Suprapubic skin (tissue), 4 donors: ENCODE data around the gene HNRNPUL2. TPM values are rescaled to one million over a fixed set of nuclear protein-coding genes. Genes with fewer than 3 reads are reported as not detected.
A peak's percentile ranks its signal among the peaks of the same experiment; 100 is the strongest.

Experiments
- DNase-seq, 2 donors: peaks; one replicate each; pipeline ENCODE4 v3.0.0-alpha.2; 2019; ENCODE audit warnings: low spot score in 2 of 2
- H3K27ac ChIP-seq: fragments of 200-600 bp; sonication (generic); one replicate; pipeline ENCODE4 v1.5.1; 2019
- H3K27me3 ChIP-seq: fragments of 200-600 bp; sonication (generic); one replicate; pipeline ENCODE4 v1.5.1; 2019
- H3K36me3 ChIP-seq: fragments of 200-600 bp; sonication (generic); one replicate; pipeline ENCODE4 v1.5.1; 2019
- H3K4me1 ChIP-seq: fragments of 200-600 bp; sonication (generic); one replicate; pipeline ENCODE4 v1.5.1; 2019
- H3K4me3 ChIP-seq: fragments of 200-600 bp; sonication (generic); one replicate; pipeline ENCODE4 v1.5.1; 2019; ENCODE audit warnings: mild to moderate bottlenecking
- H3K9me3 ChIP-seq: fragments of 200-600 bp; sonication (generic); one replicate; pipeline ENCODE4 v1.5.1; 2019
- CTCF ChIP-seq, 2 donors: fragments of 200-600 bp in 1 of 2; fragments of 450-650 bp in 1 of 2; sonication (generic) in 1 of 2; IDR thresholded peaks; one replicate each; pipeline ENCODE4 v1.5.1; 2016 to 2019; ENCODE audit warnings: antibody characterized with exemption in 2 of 2, mild to moderate bottlenecking in 1 of 2, moderate library complexity in 1 of 2
- EP300 ChIP-seq: sonication (generic); formaldehyde crosslinking; IDR thresholded peaks from one replicate; pipeline ENCODE4 v1.6.1; 2017; ENCODE audit warnings: antibody characterized with exemption
- POLR2A ChIP-seq, 2 donors: fragments of 450-650 bp; IDR thresholded peaks; one replicate each; pipeline ENCODE4 v1.6.1; 2017; ENCODE audit warnings: antibody characterized with exemption in 2 of 2, mild to moderate bottlenecking in 2 of 2, moderate library complexity in 2 of 2
- POLR2AphosphoS5 ChIP-seq, 3 donors: sonication (generic); formaldehyde crosslinking; IDR thresholded peaks; one replicate each; pipeline ENCODE4 v1.6.1; 2017; ENCODE audit warnings: antibody characterized with exemption in 3 of 3
- WGBS: methylation state at CpG from one replicate; pipeline ENCODE4 v1.1.5; 2018; 5-methylcytosine and 5-hydroxymethylcytosine counted together
- total RNA-seq, 4 donors: library from RNA; depleted of rRNA; stranded (reverse); fragments of >200 nt; gene quantifications; one replicate each; pipeline ENCODE4 v1.1.0, GENCODE V29; 2016

HNRNPUL2 gene
- total RNA-seq, 4 donors from 2014 or later: 21.1 to 51.5 (median 33.6) TPM

GRCh38 chr11:62724171-62724570 lies 3.1 kb downstream of the HNRNPUL2 start:
- TF ChIP-seq POLR2A (IDR thresholded peaks at IDR 0.05) (no peak), EP300 (no peak), CTCF (IDR thresholded peaks at IDR 0.05) (no peak), POLR2AphosphoS5 (IDR thresholded peaks at IDR 0.05) (no peak)
- H3K27me3 ChIP-seq: no peaks in the 10 kb centered on the region
- peak overlapping the region; percentile 95 for H3K4me3 ChIP-seq
- H3K4me1 ChIP-seq: peaks cover 40% of the 10 kb centered on the region
- peak in 1 of 2 donors; percentile 31 for DNase-seq
- peaks cover 50% of the 10 kb centered on the region for H3K36me3 ChIP-seq
- no peaks in the 10 kb centered on the region for H3K9me3 ChIP-seq
- WGBS: 22% methylated on average over 8 of the region's 8 CpGs
- H3K27ac ChIP-seq: no peak overlapping the region

- peaks cover 49% of the 10 kb centered on the region for H3K4me1 ChIP-seq
- no peaks in the 10 kb centered on the region for H3K27me3 ChIP-seq
- no peak overlapping the region for H3K4me3 ChIP-seq
- peaks cover 72% of the 10 kb centered on the region for H3K36me3 ChIP-seq
- TF ChIP-seq EP300 (no peak), POLR2A (IDR thresholded peaks at IDR 0.05) (no peak), POLR2AphosphoS5 (IDR thresholded peaks at IDR 0.05) (no peak), CTCF (IDR thresholded peaks at IDR 0.05) (no peak)
- H3K9me3 ChIP-seq: no peaks in the 10 kb centered on the region
- DNase-seq: no peak
- H3K27ac ChIP-seq: no peak overlapping the region
- 74% methylated on average over 7 of the region's 7 CpGs for WGBS
Measured at GRCh38 chr11:62721994-62722393, 5.3 kb downstream of the HNRNPUL2 start.

- H3K4me3 ChIP-seq: no peak overlapping the region
- H3K4me1 ChIP-seq: peaks cover 31% of the 10 kb centered on the region
- H3K27me3 ChIP-seq: no peaks in the 10 kb centered on the region
- no peak overlapping the region for H3K27ac ChIP-seq
- no peaks in the 10 kb centered on the region for H3K9me3 ChIP-seq
- 75% methylated on average over 2 of the region's 2 CpGs for WGBS
- DNase-seq: no peak
- TF ChIP-seq POLR2AphosphoS5 (IDR thresholded peaks at IDR 0.05) (no peak), EP300 (no peak), POLR2A (IDR thresholded peaks at IDR 0.05) (no peak), CTCF (IDR thresholded peaks at IDR 0.05) (no peak)
- peaks cover 97% of the 10 kb centered on the region for H3K36me3 ChIP-seq
Measured at GRCh38 chr11:62719302-62719978, 7.8 kb downstream of the HNRNPUL2 start.

- WGBS: 80% methylated on average over 11 of the region's 11 CpGs
- no peak for DNase-seq
- no peaks in the 10 kb centered on the region for H3K9me3 ChIP-seq
- TF ChIP-seq EP300: no peak
- TF ChIP-seq CTCF (IDR thresholded peaks at IDR 0.05): no peak
- no peak for TF ChIP-seq POLR2AphosphoS5 (IDR thresholded peaks at IDR 0.05)
- TF ChIP-seq POLR2A (IDR thresholded peaks at IDR 0.05): no peak
- no peaks in the 10 kb centered on the region for H3K27me3 ChIP-seq
- H3K4me3 ChIP-seq: no peak overlapping the region
- peaks cover 99% of the 10 kb centered on the region for H3K36me3 ChIP-seq
- no peak overlapping the region for H3K27ac ChIP-seq
- peaks cover 19% of the 10 kb centered on the region for H3K4me1 ChIP-seq
Measured at GRCh38 chr11:62716816-62717215, 10.4 kb downstream of the HNRNPUL2 start.

GRCh38 chr11:62716206-62716605 lies 11.1 kb downstream of the HNRNPUL2 start:
- no peak for DNase-seq
- Histone ChIP-seq H3K4me1 (peaks cover 17% of the 10 kb centered on the region), H3K27me3 (no peaks in the 10 kb centered on the region), H3K36me3 (peaks cover 99% of the 10 kb centered on the region), H3K4me3 (no peak overlapping the region), H3K9me3 (no peaks in the 10 kb centered on the region), H3K27ac (no peak overlapping the region)
- no peak for TF ChIP-seq POLR2A (IDR thresholded peaks at IDR 0.05)
- no peak for TF ChIP-seq EP300
- TF ChIP-seq CTCF (IDR thresholded peaks at IDR 0.05): no peak
- TF ChIP-seq POLR2AphosphoS5 (IDR thresholded peaks at IDR 0.05): no peak
- WGBS: 82% methylated on average over 5 of the region's 5 CpGs
